WTC11 (cell line): ENCODE results near the gene CACNB4. TPM values are rescaled to one million over a fixed set of nuclear protein-coding genes. Genes with fewer than 3 reads are reported as not detected.

Experiments used
- ATAC-seq: fragments of 200-7000 bp; cut with Tn5 transposase; 2 replicates; pipeline ENCODE4 v1.10.0; 2021; ENCODE audit warnings: mild to moderate bottlenecking, moderate library complexity
- CTCF ChIA-PET: fragments of 300-600 bp; sonication (Branson Sonifier 250); formaldehyde crosslinking; loops from one replicate; lab custom pipeline; 2021; ENCODE audit warnings: antibody characterized with exemption; lab: Charles Lee
- POLR2A ChIA-PET: fragments of 350-600 bp; sonication (Branson Sonifier 250); formaldehyde crosslinking; loops from one replicate; lab custom pipeline; 2021; ENCODE audit warnings: antibody characterized with exemption; lab: Charles Lee
- DNase-seq: peaks from one replicate; pipeline ENCODE4 v3.0.0; 2021; ENCODE audit warnings: low spot score
- H3K27ac Mint-ChIP-seq: 2 replicates; pipeline ENCODE4 v1.8.0; 2021; ENCODE audit warnings: mixed read lengths
- H3K27me3 Mint-ChIP-seq: 2 replicates; pipeline ENCODE4 v1.8.0; 2021; ENCODE audit warnings: low read depth, mild to moderate bottlenecking, moderate library complexity, mixed read lengths
- H3K36me3 Mint-ChIP-seq: 2 replicates; pipeline ENCODE4 v1.8.0; 2021; ENCODE audit warnings: mixed read lengths
- H3K4me1 Mint-ChIP-seq: 2 replicates; pipeline ENCODE4 v1.8.0; 2022; ENCODE audit warnings: mixed read lengths
- H3K4me3 Mint-ChIP-seq: 2 replicates; pipeline ENCODE4 v1.8.0; 2021; ENCODE audit warnings: mild to moderate bottlenecking, moderate library complexity, mixed read lengths
- H3K9me3 Mint-ChIP-seq: 2 replicates; pipeline ENCODE4 v1.8.0; 2021; ENCODE audit warnings: mixed read lengths
- FOXP1 ChIP-seq: sonication (generic); formaldehyde crosslinking; IDR thresholded peaks from 2 replicates; pipeline ENCODE4 v1.8.0; 2022; ENCODE audit warnings: missing genetic modification reagents, mild to moderate bottlenecking, moderate library complexity, borderline replicate concordance
- FOXP4 ChIP-seq: sonication (generic); formaldehyde crosslinking; IDR thresholded peaks from 2 replicates; pipeline ENCODE4 v1.8.0; 2022; ENCODE audit warnings: mild to moderate bottlenecking, missing genetic modification reagents
- GTF2I ChIP-seq: fragments of 250-450 bp; sonication (Bioruptor Pico); conservative IDR thresholded peaks from 2 replicates; pipeline ENCODE4 v1.4.0; 2021; ENCODE audit warnings: mild to moderate bottlenecking
- JAZF1 ChIP-seq: fragments of 250-450 bp; sonication (Bioruptor Pico); IDR thresholded peaks from 2 replicates; pipeline ENCODE4 v1.9.0; 2021; ENCODE audit warnings: moderate library complexity, mild to moderate bottlenecking, inconsistent platforms
- JUN ChIP-seq: sonication (generic); formaldehyde crosslinking; IDR thresholded peaks from 2 replicates; pipeline ENCODE4 v1.8.0; 2023; ENCODE audit warnings: mild to moderate bottlenecking, missing genetic modification reagents
- MXD4 ChIP-seq: fragments of 250-450 bp; sonication (Bioruptor Pico); IDR thresholded peaks from 2 replicates; pipeline ENCODE4 v1.8.0; 2021; ENCODE audit warnings: mild to moderate bottlenecking, moderate library complexity, borderline replicate concordance
- MYBL2 ChIP-seq: sonication (generic); formaldehyde crosslinking; IDR thresholded peaks from 2 replicates; pipeline ENCODE4 v1.8.1; 2023; ENCODE audit warnings: mild to moderate bottlenecking, moderate library complexity, missing genetic modification reagents
- NFYB ChIP-seq: sonication (generic); formaldehyde crosslinking; conservative IDR thresholded peaks from 2 replicates; pipeline ENCODE4 v1.8.0; 2022; ENCODE audit warnings: low read depth, missing genetic modification reagents
- SMAD4 ChIP-seq: sonication (generic); formaldehyde crosslinking; IDR thresholded peaks from 2 replicates; pipeline ENCODE4 v1.8.0; 2022; ENCODE audit warnings: mild to moderate bottlenecking, missing genetic modification reagents
- TEAD1 ChIP-seq: sonication (generic); formaldehyde crosslinking; IDR thresholded peaks from 2 replicates; pipeline ENCODE4 v1.8.0; 2022; ENCODE audit warnings: mild to moderate bottlenecking, missing genetic modification reagents
- TP53 ChIP-seq: sonication (generic); formaldehyde crosslinking; IDR thresholded peaks from 2 replicates; pipeline ENCODE4 v1.8.1; 2023; ENCODE audit warnings: mild to moderate bottlenecking, missing genetic modification reagents
- total RNA-seq: library from RNA; stranded (reverse); gene quantifications from 3 replicates; pipeline ENCODE4 v1.2.3, GENCODE V29; 2021
- TF ChIP-seq, protein P1 (sequence below): fragments of 200-600 bp; IDR thresholded peaks from 2 replicates; pipeline ENCODE4 v1.8.0; 2022; ENCODE audit warnings: antibody characterized with exemption
- TF ChIP-seq, protein P2 (sequence below): fragments of 250-450 bp; sonication (Bioruptor Pico); conservative IDR thresholded peaks from 2 replicates; pipeline ENCODE4 v1.9.0; 2021; ENCODE audit warnings: mild to moderate bottlenecking
- TF ChIP-seq, protein P3 (sequence below): sonication (generic); formaldehyde crosslinking; IDR thresholded peaks from 2 replicates; pipeline ENCODE4 v1.8.1; 2022; ENCODE audit warnings: mild to moderate bottlenecking, missing genetic modification reagents, moderate library complexity, borderline replicate concordance
- TF ChIP-seq, protein P4 (sequence below): fragments of 250-450 bp; sonication (Bioruptor Pico); IDR thresholded peaks from 2 replicates; pipeline ENCODE4 v1.9.0; 2021; ENCODE audit warnings: mild to moderate bottlenecking, borderline replicate concordance
- TF ChIP-seq, protein P5 (sequence below): sonication (generic); formaldehyde crosslinking; conservative IDR thresholded peaks from 2 replicates; pipeline ENCODE4 v1.8.1; 2022; ENCODE audit warnings: mild to moderate bottlenecking, missing genetic modification reagents
- TF ChIP-seq, protein P6 (sequence below): sonication (generic); formaldehyde crosslinking; conservative IDR thresholded peaks from 2 replicates; pipeline ENCODE4 v1.8.1; 2023; ENCODE audit warnings: mild to moderate bottlenecking, low read depth, missing genetic modification reagents, moderate library complexity

The CACNB4 gene
- total RNA-seq, 1 experiment from 2014 or later = 4.7 TPM

DNA sequence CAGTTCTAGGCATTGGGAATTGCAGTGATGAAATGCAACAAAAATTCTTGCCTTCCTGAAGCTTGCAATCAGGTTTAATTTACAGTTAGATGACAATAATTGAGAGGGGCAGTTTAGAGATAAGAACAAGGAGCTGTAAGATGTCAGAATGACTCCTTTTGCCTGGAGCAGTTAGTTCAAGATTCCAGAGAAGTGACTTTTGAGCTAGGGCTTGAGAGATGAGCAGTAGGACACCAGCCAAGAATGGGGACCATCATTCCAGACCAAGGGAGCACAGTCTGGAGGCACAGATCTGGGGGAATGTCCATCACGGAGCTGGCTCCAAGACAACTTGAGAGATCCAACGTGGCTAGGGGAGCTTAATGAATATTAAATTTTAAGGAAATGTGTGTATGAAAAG lies 26.8 kb downstream of the CACNB4 start:
- H3K9me3 Mint-ChIP-seq = peaks cover 4% of the 10 kb centered on the region; the same call in 1 of the 2 replicates
- H3K4me1 Mint-ChIP-seq = peaks cover 15% of the 10 kb centered on the region
- no peaks in the 10 kb centered on the region for H3K36me3 Mint-ChIP-seq
- ChIA-PET POLR2A (no interaction called here), CTCF (interaction anchor here (1.6 kb wide), 1 partner anchor 9 kb away, joined by 3 read pairs; no protein-coding TSS in a partner anchor)
- DNase-seq (no peak), ATAC-seq (no peak)
- TF ChIP-seq GTF2I (CRISPR knock-in tag) (no peak), SMAD4 (CRISPR knock-in tag) (no peak), MYBL2 (CRISPR knock-in tag) (no peak), JUN (CRISPR knock-in tag) (no peak)
- TF ChIP-seq, protein P1, sequence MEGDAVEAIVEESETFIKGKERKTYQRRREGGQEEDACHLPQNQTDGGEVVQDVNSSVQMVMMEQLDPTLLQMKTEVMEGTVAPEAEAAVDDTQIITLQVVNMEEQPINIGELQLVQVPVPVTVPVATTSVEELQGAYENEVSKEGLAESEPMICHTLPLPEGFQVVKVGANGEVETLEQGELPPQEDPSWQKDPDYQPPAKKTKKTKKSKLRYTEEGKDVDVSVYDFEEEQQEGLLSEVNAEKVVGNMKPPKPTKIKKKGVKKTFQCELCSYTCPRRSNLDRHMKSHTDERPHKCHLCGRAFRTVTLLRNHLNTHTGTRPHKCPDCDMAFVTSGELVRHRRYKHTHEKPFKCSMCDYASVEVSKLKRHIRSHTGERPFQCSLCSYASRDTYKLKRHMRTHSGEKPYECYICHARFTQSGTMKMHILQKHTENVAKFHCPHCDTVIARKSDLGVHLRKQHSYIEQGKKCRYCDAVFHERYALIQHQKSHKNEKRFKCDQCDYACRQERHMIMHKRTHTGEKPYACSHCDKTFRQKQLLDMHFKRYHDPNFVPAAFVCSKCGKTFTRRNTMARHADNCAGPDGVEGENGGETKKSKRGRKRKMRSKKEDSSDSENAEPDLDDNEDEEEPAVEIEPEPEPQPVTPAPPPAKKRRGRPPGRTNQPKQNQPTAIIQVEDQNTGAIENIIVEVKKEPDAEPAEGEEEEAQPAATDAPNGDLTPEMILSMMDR = no peak
- TF ChIP-seq, protein P2, sequence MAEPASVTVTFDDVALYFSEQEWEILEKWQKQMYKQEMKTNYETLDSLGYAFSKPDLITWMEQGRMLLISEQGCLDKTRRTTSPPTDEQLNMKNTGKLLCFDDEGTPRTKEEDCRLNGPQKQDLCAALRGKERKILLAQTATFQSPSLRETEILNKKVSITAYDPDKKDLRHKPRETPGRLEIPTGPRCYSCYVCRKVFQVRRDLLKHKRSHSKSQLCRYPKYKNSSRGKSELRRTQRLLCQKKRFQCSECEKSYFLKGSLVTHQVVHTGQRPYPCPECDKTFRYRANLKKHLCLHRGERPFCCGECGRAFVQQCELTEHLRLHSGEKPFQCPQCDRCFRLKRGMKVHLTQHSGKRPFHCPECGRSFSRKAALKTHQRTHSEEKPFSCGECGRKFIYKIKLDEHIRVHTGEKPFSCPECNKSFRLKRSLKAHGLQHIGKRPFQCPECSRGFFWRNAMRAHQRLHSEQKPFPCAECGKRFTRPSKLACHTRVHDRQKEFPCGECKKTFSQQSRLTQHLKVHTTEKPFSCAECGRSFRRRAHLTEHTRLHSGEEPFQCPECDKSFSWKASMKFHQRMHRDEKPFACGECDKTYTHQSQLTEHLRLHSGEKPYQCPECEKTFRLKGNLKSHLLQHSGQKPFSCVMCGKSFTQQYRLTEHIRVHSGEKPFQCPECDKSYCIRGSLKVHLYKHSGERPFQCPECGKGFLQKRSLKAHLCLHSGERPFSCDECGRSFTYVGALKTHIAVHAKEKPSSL (CRISPR knock-in tag) = no peak
- TF ChIP-seq, protein P3, sequence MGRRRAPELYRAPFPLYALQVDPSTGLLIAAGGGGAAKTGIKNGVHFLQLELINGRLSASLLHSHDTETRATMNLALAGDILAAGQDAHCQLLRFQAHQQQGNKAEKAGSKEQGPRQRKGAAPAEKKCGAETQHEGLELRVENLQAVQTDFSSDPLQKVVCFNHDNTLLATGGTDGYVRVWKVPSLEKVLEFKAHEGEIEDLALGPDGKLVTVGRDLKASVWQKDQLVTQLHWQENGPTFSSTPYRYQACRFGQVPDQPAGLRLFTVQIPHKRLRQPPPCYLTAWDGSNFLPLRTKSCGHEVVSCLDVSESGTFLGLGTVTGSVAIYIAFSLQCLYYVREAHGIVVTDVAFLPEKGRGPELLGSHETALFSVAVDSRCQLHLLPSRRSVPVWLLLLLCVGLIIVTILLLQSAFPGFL (CRISPR knock-in tag) = no peak
- no peak overlapping the region for H3K4me3 Mint-ChIP-seq
- H3K27me3 Mint-ChIP-seq = no peaks in the 10 kb centered on the region; the same call in 1 of the 2 replicates
- H3K27ac Mint-ChIP-seq = no peak overlapping the region

DNA sequence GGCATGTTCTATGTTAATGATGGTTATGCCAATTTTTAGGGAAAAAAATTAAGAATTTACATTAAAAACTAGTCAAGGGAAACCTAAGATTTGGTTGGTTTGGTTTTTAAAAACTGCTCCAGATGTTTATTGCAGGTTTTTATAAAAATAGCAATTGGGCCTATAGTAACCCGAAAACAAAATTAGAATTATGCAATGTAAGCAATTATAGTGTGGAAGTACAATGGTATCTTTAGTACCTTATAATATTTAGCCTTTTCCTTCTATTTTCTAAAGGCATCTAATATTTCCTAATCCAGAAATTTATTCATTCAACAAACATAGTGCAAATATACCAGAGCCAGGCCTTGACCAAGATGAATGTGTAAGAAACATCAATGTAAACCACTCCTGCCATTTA lies 27.3 kb downstream of the CACNB4 start:
- H3K36me3 Mint-ChIP-seq = no peaks in the 10 kb centered on the region
- H3K9me3 Mint-ChIP-seq = peaks cover 4% of the 10 kb centered on the region; the same call in 1 of the 2 replicates
- ATAC-seq (no peak), DNase-seq (no peak)
- no peak overlapping the region for H3K4me3 Mint-ChIP-seq
- H3K27me3 Mint-ChIP-seq = no peaks in the 10 kb centered on the region; the same call in 1 of the 2 replicates
- no peak overlapping the region for H3K27ac Mint-ChIP-seq
- H3K4me1 Mint-ChIP-seq = peaks cover 15% of the 10 kb centered on the region
- POLR2A ChIA-PET = no interaction called here
- CTCF ChIA-PET = no interaction called here
- no peak for TF ChIP-seq NFYB (CRISPR knock-in tag)
- TF ChIP-seq, protein P1 = no peak
- TF ChIP-seq TEAD1 (CRISPR knock-in tag) = no peak
- no peak for TF ChIP-seq FOXP4 (CRISPR knock-in tag)
- TF ChIP-seq MXD4 = no peak
- no peak for TF ChIP-seq JUN (CRISPR knock-in tag)
- TF ChIP-seq, protein P4, sequence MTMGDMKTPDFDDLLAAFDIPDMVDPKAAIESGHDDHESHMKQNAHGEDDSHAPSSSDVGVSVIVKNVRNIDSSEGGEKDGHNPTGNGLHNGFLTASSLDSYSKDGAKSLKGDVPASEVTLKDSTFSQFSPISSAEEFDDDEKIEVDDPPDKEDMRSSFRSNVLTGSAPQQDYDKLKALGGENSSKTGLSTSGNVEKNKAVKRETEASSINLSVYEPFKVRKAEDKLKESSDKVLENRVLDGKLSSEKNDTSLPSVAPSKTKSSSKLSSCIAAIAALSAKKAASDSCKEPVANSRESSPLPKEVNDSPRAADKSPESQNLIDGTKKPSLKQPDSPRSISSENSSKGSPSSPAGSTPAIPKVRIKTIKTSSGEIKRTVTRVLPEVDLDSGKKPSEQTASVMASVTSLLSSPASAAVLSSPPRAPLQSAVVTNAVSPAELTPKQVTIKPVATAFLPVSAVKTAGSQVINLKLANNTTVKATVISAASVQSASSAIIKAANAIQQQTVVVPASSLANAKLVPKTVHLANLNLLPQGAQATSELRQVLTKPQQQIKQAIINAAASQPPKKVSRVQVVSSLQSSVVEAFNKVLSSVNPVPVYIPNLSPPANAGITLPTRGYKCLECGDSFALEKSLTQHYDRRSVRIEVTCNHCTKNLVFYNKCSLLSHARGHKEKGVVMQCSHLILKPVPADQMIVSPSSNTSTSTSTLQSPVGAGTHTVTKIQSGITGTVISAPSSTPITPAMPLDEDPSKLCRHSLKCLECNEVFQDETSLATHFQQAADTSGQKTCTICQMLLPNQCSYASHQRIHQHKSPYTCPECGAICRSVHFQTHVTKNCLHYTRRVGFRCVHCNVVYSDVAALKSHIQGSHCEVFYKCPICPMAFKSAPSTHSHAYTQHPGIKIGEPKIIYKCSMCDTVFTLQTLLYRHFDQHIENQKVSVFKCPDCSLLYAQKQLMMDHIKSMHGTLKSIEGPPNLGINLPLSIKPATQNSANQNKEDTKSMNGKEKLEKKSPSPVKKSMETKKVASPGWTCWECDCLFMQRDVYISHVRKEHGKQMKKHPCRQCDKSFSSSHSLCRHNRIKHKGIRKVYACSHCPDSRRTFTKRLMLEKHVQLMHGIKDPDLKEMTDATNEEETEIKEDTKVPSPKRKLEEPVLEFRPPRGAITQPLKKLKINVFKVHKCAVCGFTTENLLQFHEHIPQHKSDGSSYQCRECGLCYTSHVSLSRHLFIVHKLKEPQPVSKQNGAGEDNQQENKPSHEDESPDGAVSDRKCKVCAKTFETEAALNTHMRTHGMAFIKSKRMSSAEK = no peak
- TF ChIP-seq, protein P5, sequence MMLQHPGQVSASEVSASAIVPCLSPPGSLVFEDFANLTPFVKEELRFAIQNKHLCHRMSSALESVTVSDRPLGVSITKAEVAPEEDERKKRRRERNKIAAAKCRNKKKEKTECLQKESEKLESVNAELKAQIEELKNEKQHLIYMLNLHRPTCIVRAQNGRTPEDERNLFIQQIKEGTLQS = no peak
- TF ChIP-seq, protein P6, sequence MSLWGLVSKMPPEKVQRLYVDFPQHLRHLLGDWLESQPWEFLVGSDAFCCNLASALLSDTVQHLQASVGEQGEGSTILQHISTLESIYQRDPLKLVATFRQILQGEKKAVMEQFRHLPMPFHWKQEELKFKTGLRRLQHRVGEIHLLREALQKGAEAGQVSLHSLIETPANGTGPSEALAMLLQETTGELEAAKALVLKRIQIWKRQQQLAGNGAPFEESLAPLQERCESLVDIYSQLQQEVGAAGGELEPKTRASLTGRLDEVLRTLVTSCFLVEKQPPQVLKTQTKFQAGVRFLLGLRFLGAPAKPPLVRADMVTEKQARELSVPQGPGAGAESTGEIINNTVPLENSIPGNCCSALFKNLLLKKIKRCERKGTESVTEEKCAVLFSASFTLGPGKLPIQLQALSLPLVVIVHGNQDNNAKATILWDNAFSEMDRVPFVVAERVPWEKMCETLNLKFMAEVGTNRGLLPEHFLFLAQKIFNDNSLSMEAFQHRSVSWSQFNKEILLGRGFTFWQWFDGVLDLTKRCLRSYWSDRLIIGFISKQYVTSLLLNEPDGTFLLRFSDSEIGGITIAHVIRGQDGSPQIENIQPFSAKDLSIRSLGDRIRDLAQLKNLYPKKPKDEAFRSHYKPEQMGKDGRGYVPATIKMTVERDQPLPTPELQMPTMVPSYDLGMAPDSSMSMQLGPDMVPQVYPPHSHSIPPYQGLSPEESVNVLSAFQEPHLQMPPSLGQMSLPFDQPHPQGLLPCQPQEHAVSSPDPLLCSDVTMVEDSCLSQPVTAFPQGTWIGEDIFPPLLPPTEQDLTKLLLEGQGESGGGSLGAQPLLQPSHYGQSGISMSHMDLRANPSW (CRISPR knock-in tag) = no peak
- no peak for TF ChIP-seq FOXP1
- no peak for TF ChIP-seq TP53 (CRISPR knock-in tag)
- TF ChIP-seq JAZF1 (CRISPR knock-in tag) = no peak
